AG04450 (cell line): ENCODE data around the gene TEAD3. TPM values are rescaled to one million over a fixed set of nuclear protein-coding genes. Genes with fewer than 3 reads are reported as not detected.
A peak's percentile ranks its signal among the peaks of the same experiment; 100 is the strongest.

ENCODE experiments used
- CTCF ChIA-PET: fragments of 300-600, 350-600 bp; formaldehyde crosslinking; extraction: SDS; loops from one replicate; lab custom pipeline; 2022; ENCODE audit warnings: antibody characterized with exemption, inconsistent platforms; lab: Charles Lee
- POLR2A ChIA-PET: fragments of 350-600 bp; formaldehyde crosslinking; extraction: SDS; loops from one replicate; lab custom pipeline; 2021; ENCODE audit warnings: antibody characterized with exemption, inconsistent platforms; lab: Yijun Ruan, JAX
- DNase-seq: peaks from one replicate; pipeline ENCODE4 v3.0.0-alpha.2; 2011; ENCODE audit warnings: low read depth, low spot score
- H3K27ac ChIP-seq: one replicate; pipeline ENCODE4 v1.5.1; 2012; ENCODE audit warnings: low read depth, low read length, control low read depth
- H3K27me3 ChIP-seq: one replicate; pipeline ENCODE4 v1.6.0; 2012; ENCODE audit warnings: low read length; ENCODE audit not compliant: control insufficient read depth, insufficient read depth
- H3K4me3 ChIP-seq: 2 replicates; pipeline ENCODE4 v1.5.1; 2011; ENCODE audit warnings: mild to moderate bottlenecking, low read depth, low read length, control low read depth
- H3K9me3 ChIP-seq: 2 replicates; pipeline ENCODE4 v1.5.1; 2012; ENCODE audit warnings: low read length; ENCODE audit not compliant: control insufficient read depth, insufficient read depth
- polyA plus RNA-seq: library from polyadenylated mRNA; depleted of rRNA; stranded (reverse); fragments of >200 nt; gene quantifications from 2 replicates; pipeline ENCODE4 v1.2.3, GENCODE V29; 2011
- TF ChIP-seq, protein P1 (sequence below): IDR thresholded peaks from 2 replicates; pipeline ENCODE4 v1.5.1; 2011; ENCODE audit warnings: low read depth, low read length, control low read depth, inconsistent platforms

The TEAD3 gene
- polyA plus RNA-seq, 1 experiment: 16.6 TPM

DNA sequence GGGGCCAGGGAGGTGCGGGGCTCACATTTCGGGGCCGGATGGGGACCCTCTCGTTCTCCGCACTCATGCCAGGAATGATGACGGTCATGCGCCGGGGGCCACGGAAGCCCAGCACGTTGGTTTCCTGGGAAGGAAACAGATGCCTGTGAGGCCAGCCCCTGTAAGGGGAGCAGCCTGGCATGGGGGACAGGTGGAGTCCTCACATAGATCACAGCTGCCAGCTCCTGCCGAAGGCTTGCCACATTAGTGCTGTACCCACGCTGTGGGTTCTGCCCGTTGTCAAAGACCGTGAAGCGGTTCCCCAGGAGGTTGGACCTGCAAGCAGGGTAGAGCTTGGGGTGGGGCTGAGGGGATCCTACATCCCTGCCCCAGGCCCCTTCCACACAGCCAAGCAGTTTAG is 6.7 kb upstream of the TEAD3 start:
- POLR2A ChIA-PET: no interaction called here
- Histone ChIP-seq H3K27ac (no peak overlapping the region), H3K4me3 (no peak overlapping the region), H3K9me3 (no peaks in the 10 kb centered on the region), H3K27me3 (peaks cover 26% of the 10 kb centered on the region)
- no peak for DNase-seq
- CTCF ChIA-PET: interaction anchor here (0.5 to 0.6 kb wide), 2 partner anchors 19 kb away, joined by 4 read pairs; no protein-coding TSS in a partner anchor
- TF ChIP-seq, protein P1, sequence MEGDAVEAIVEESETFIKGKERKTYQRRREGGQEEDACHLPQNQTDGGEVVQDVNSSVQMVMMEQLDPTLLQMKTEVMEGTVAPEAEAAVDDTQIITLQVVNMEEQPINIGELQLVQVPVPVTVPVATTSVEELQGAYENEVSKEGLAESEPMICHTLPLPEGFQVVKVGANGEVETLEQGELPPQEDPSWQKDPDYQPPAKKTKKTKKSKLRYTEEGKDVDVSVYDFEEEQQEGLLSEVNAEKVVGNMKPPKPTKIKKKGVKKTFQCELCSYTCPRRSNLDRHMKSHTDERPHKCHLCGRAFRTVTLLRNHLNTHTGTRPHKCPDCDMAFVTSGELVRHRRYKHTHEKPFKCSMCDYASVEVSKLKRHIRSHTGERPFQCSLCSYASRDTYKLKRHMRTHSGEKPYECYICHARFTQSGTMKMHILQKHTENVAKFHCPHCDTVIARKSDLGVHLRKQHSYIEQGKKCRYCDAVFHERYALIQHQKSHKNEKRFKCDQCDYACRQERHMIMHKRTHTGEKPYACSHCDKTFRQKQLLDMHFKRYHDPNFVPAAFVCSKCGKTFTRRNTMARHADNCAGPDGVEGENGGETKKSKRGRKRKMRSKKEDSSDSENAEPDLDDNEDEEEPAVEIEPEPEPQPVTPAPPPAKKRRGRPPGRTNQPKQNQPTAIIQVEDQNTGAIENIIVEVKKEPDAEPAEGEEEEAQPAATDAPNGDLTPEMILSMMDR: no peak

DNA sequence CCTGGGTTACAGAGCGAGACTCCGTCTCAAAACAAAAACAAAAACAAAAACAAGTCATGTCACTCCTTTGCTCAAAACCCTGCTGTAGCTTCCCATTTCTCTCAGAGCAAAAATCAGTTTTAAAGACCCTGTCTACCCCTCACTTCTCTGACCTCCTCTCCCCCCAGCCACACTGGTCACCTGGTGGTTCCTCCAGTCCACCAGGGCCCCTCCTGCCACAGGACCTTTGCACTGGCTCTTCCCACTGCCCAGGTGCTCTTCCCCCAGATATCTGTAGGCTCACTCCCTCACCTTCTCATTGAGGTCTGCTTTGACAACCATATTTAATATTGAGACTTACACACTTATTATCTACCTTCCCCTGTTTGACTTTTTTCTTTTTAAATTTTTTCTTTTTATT is 4.9 kb upstream of the TEAD3 start:
- Histone ChIP-seq H3K27me3 (peaks cover 14% of the 10 kb centered on the region), H3K27ac (no peak overlapping the region), H3K4me3 (no peak overlapping the region), H3K9me3 (no peaks in the 10 kb centered on the region; the same call in 1 of the 2 replicates)
- no peak for DNase-seq
- TF ChIP-seq, protein P1: no peak
- ChIA-PET CTCF (interaction anchor here (0.7 kb wide), 1 partner anchor 21 kb away, joined by 3 read pairs; no protein-coding TSS in a partner anchor), POLR2A (no interaction called here)

- TF ChIP-seq, protein P1: no peak
- CTCF ChIA-PET: no interaction called here
- Histone ChIP-seq H3K27me3 (peaks cover 5% of the 10 kb centered on the region), H3K9me3 (no peaks in the 10 kb centered on the region; the same call in 1 of the 2 replicates), H3K27ac (no peak overlapping the region), H3K4me3 (no peak overlapping the region)
- POLR2A ChIA-PET: no interaction called here
- no peak for DNase-seq
Observed at GRCh38 chr6:35500782-35501181, 3.9 kb upstream of the TEAD3 start.

- H3K4me3 ChIP-seq: no peak overlapping the region
- ChIA-PET CTCF (no interaction called here), POLR2A (no interaction called here)
- no peaks in the 10 kb centered on the region for H3K27me3 ChIP-seq
- TF ChIP-seq, protein P1: no peak
- no peak for DNase-seq
- H3K27ac ChIP-seq: no peak overlapping the region
- no peaks in the 10 kb centered on the region; the same call in 1 of the 2 replicates for H3K9me3 ChIP-seq
Observed at GRCh38 chr6:35499372-35499771, 2.5 kb upstream of the TEAD3 start.

DNA sequence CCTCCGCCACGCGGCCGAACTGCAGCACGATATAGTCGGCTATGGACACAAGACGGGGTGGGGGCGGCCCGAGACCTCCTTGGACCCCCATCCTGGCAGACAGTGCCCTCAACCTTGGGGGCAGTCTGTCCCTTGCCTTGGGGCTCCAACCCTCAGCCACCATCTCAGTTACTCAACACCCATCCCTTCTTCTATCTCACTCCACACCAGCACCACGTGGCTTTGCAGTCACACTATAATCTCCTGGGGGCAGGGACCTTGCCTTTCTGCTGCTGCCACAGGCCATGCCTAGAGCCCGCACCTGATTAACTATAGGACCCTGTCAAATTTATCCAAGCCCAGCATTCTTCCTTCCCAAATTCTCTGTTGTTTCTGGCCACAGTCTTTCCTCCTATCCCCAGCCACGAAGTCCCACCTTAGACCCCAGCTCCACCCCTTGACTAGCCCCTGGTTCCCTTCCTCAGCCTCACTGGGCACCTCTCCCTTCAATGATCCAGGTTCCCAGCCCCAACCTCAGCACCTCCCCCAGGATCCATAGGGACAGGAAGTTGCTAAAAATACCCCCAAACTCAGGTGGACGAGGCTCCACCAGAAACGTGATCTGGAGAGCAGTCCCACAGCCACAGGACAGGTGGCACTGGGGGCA is 1.7 kb upstream of the TEAD3 start:
- no peak for DNase-seq
- TF ChIP-seq, protein P1: no peak
- Histone ChIP-seq H3K27ac (peak overlapping the region; percentile 88), H3K9me3 (no peaks in the 10 kb centered on the region; the same call in 1 of the 2 replicates), H3K27me3 (no peaks in the 10 kb centered on the region), H3K4me3 (peak overlapping the region; percentile 78)
- CTCF ChIA-PET: interaction anchor here (1.7 kb wide), 1 partner anchor 24 kb away, joined by 10 read pairs; no protein-coding TSS in a partner anchor
- POLR2A ChIA-PET: interaction anchor here (0.6 to 1.4 kb wide), 3 partner anchors 11 to 180 kb away, joined by 3 to 6 read pairs (median 3); no protein-coding TSS in a partner anchor
